PC-9 (cell line): Measurements from ENCODE around the gene TP53RK. TPM values are rescaled to one million over a fixed set of nuclear protein-coding genes. Genes with fewer than 3 reads are reported as not detected.

Experiments
- BruUV-seq: library from RNA; stranded (reverse); fragments of 400-500 nt; replicated peaks from 2 replicates; lab custom pipeline; 2021; lab: Mats Ljungman, UMichigan
- CTCF ChIA-PET: fragments of 300-600 bp; sonication (Branson Sonifier 250); formaldehyde crosslinking; loops from one replicate; lab custom pipeline; 2022; ENCODE audit warnings: antibody characterized with exemption; lab: Charles Lee
- POLR2A ChIA-PET: fragments of 300-600 bp; sonication (Branson Sonifier 250); formaldehyde crosslinking; loops from one replicate; lab custom pipeline; 2022; ENCODE audit warnings: antibody characterized with exemption; ENCODE audit not compliant: unreplicated experiment; lab: Charles Lee
- DNase-seq, 2 experiments: peaks; one replicate each; pipeline versions ENCODE4 v3.0.0 to v3.0.0-alpha.2; 2015 to 2022; ENCODE audit warnings: mixed read lengths in 1 of 2
- H2AFZ ChIP-seq: fragments of 200-600 bp; sonication (generic); 2 replicates; pipeline ENCODE4 v1.8.1; 2017; ENCODE audit warnings: antibody characterized with exemption
- H3F3A ChIP-seq: fragments of 200-600 bp; sonication (generic); 2 replicates; pipeline ENCODE4 v1.8.1; 2017; ENCODE audit warnings: antibody characterized with exemption, mild to moderate bottlenecking, low read depth; ENCODE audit not compliant: insufficient read depth
- H3K27ac ChIP-seq: fragments of 200-600 bp; sonication (generic); 2 replicates; pipeline ENCODE4 v1.6.1; 2016; ENCODE audit warnings: mixed run types
- H3K27me3 ChIP-seq: fragments of 200-600 bp; sonication (generic); 2 replicates; pipeline ENCODE4 v1.6.1; 2016; ENCODE audit warnings: low read depth, mixed run types; ENCODE audit not compliant: insufficient read depth
- H3K36me3 ChIP-seq: fragments of 200-600 bp; sonication (generic); 2 replicates; pipeline ENCODE4 v1.6.1; 2016; ENCODE audit warnings: low read depth, mixed run types
- H3K4me1 ChIP-seq: fragments of 200-600 bp; sonication (generic); replicated peaks from 2 replicates; pipeline ENCODE4 v1.6.1; 2016; ENCODE audit warnings: mixed run types; ENCODE audit not compliant: insufficient read depth
- H3K4me2 ChIP-seq: fragments of 200-600 bp; sonication (generic); 2 replicates; pipeline ENCODE4 v1.6.1; 2017; ENCODE audit warnings: mixed run types
- H3K4me3 ChIP-seq: fragments of 200-600 bp; sonication (generic); 2 replicates; pipeline ENCODE4 v1.6.1; 2016; ENCODE audit warnings: mixed run types
- H3K79me2 ChIP-seq: fragments of 200-600 bp; sonication (generic); 2 replicates; pipeline ENCODE4 v1.6.1; 2017; ENCODE audit warnings: low read depth, mixed run types
- H3K9me2 ChIP-seq: fragments of 200-600 bp; sonication (generic); 2 replicates; pipeline ENCODE4 v1.8.1; 2017; ENCODE audit warnings: mild to moderate bottlenecking; ENCODE audit not compliant: insufficient read depth
- H3K9me3 ChIP-seq: fragments of 200-600 bp; sonication (generic); 2 replicates; pipeline ENCODE4 v1.8.1; 2016; ENCODE audit warnings: low read depth; ENCODE audit not compliant: insufficient read depth
- H4K20me1 ChIP-seq: fragments of 200-600 bp; sonication (generic); 2 replicates; pipeline ENCODE4 v1.8.1; 2017; ENCODE audit not compliant: insufficient read depth
- CTCF ChIP-seq: fragments of 200-600 bp; sonication (generic); conservative IDR thresholded peaks from 2 replicates; pipeline ENCODE4 v1.6.1; 2017; ENCODE audit warnings: mixed run types, antibody characterized with exemption, mild to moderate bottlenecking, moderate library complexity
- EZH2 ChIP-seq: fragments of 200-600 bp; sonication (generic); IDR thresholded peaks from 2 replicates; pipeline ENCODE4 v1.8.0; 2017; ENCODE audit warnings: antibody characterized with exemption, low read depth
- intact Hi-C: fragments of 100-400 bp; cut with micrococcal nuclease; formaldehyde crosslinking; loops from one replicate; pipeline ENCODE4 v1.10.0; 2022; ENCODE audit not compliant: unreplicated experiment
- total RNA-seq: library from RNA; stranded (reverse); gene quantifications from 2 replicates; pipeline ENCODE4 v1.2.3, GENCODE V29; 2021

Gene TP53RK
- total RNA-seq, 1 experiment from 2014 or later, result 10.4 TPM

- TF ChIP-seq CTCF (no peak), EZH2 (no peak)
- Histone ChIP-seq H3K79me2 (no peaks in the 10 kb centered on the region), H3K9me2 (no peaks in the 10 kb centered on the region), H2AFZ (no peak overlapping the region), H3K27me3 (no peaks in the 10 kb centered on the region), H3K27ac (no peak overlapping the region), H3K4me1 (peaks cover 12% of the 10 kb centered on the region), H4K20me1 (no peaks in the 10 kb centered on the region), H3K9me3 (peaks cover 8% of the 10 kb centered on the region), H3K4me2 (0 out of 2 replicates have a peak overlapping the region, but pooled peaks have one; percentile 8), H3K36me3 (no peaks in the 10 kb centered on the region), H3F3A (no peaks in the 10 kb centered on the region), H3K4me3 (no peak overlapping the region)
- intact Hi-C loops, result no loop called here
- CTCF ChIA-PET, result interaction anchor here (0.6 to 0.7 kb wide), 2 partner anchors 14 to 18 kb away, joined by 3 to 6 read pairs; no protein-coding TSS in a partner anchor
- DNase-seq, result peak in 1 of 2 experiments; percentile 35
- BruUV-seq, result no TSS peak
- POLR2A ChIA-PET, result no interaction called here
Measured at GRCh38 chr20:46703435-46703834, 14.2 kb upstream of the TP53RK start.

- H2AFZ ChIP-seq, result no peak overlapping the region
- peak in 1 of 2 experiments; percentile 12 for DNase-seq
- ChIA-PET POLR2A (interaction anchor here (0.5 kb wide), 1 partner anchor 20 kb away, joined by 7 read pairs; no protein-coding TSS in a partner anchor), CTCF (interaction anchor here (0.6 to 0.7 kb wide), 3 partner anchors 15 to 386 kb away, joined by 3 to 6 read pairs (median 6); no protein-coding TSS in a partner anchor)
- no peak overlapping the region for H3K27ac ChIP-seq
- no peaks in the 10 kb centered on the region for H3K9me2 ChIP-seq
- no peaks in the 10 kb centered on the region for H3F3A ChIP-seq
- TF ChIP-seq EZH2 (no peak), CTCF (no peak)
- peaks cover 8% of the 10 kb centered on the region for H3K9me3 ChIP-seq
- no TSS peak for BruUV-seq
- H3K79me2 ChIP-seq, result no peaks in the 10 kb centered on the region
- intact Hi-C loops, result no loop called here
- H3K36me3 ChIP-seq, result no peaks in the 10 kb centered on the region
- no peak overlapping the region for H3K4me3 ChIP-seq
- H4K20me1 ChIP-seq, result no peaks in the 10 kb centered on the region
- peaks cover 12% of the 10 kb centered on the region for H3K4me1 ChIP-seq
- no peak overlapping the region for H3K4me2 ChIP-seq
- H3K27me3 ChIP-seq, result no peaks in the 10 kb centered on the region
Measured at GRCh38 chr20:46702447-46703203, 13.4 kb upstream of the TP53RK start.

- Histone ChIP-seq H3K27me3 (no peaks in the 10 kb centered on the region), H3K79me2 (no peaks in the 10 kb centered on the region), H4K20me1 (no peaks in the 10 kb centered on the region), H3K4me1 (peaks cover 12% of the 10 kb centered on the region), H2AFZ (no peak overlapping the region), H3K9me2 (no peaks in the 10 kb centered on the region), H3K4me3 (no peak overlapping the region), H3F3A (no peaks in the 10 kb centered on the region), H3K4me2 (no peak overlapping the region), H3K36me3 (no peaks in the 10 kb centered on the region), H3K27ac (no peak overlapping the region), H3K9me3 (peaks cover 8% of the 10 kb centered on the region)
- intact Hi-C loops, result no loop called here
- no TSS peak for BruUV-seq
- peak in 1 of 2 experiments; percentile 15 for DNase-seq
- ChIA-PET CTCF (no interaction called here), POLR2A (interaction anchor here (0.5 to 0.6 kb wide), 2 partner anchors 16 to 19 kb away, joined by 4 to 7 read pairs; no protein-coding TSS in a partner anchor)
- TF ChIP-seq EZH2, result no peak
- TF ChIP-seq CTCF, result no peak
Measured at GRCh38 chr20:46701986-46702385, 12.7 kb upstream of the TP53RK start.
